Measurements from ENCODE around the gene SLFNL1. TPM values are rescaled to one million over a fixed set of nuclear protein-coding genes. Genes with fewer than 3 reads are reported as not detected.

The SLFNL1 gene
- total RNA-seq, 1 experiment from 2014 or later: 0.11 TPM

- Histone ChIP-seq H4K5ac (ENCODE audit: insufficient read length, low read depth, low read length) (no peak overlapping the region), H3K27me3 (ENCODE audit: insufficient read depth, low read length) (no peaks in the 10 kb centered on the region), H3K9me3 (ENCODE audit: control insufficient read depth, low read depth, low read length) (no peaks in the 10 kb centered on the region), H3K27ac (ENCODE audit: insufficient read length, low read depth, low read length) (no peak overlapping the region), H4K20me1 (ENCODE audit: control insufficient read depth, insufficient read depth, insufficient read length) (no peaks in the 10 kb centered on the region), H2BK5ac (ENCODE audit: insufficient read length, low read length) (no peak overlapping the region), H3K4me1 (ENCODE audit: insufficient read depth, low read length) (peaks cover 6% of the 10 kb centered on the region), H3K23ac (ENCODE audit: insufficient read length, low read depth, low read length) (no peak overlapping the region), H3K4ac (ENCODE audit: low read depth, low read length) (no peak overlapping the region), H2BK20ac (ENCODE audit: low read depth, low read length, poor library complexity, severe bottlenecking) (no peak overlapping the region), H4K91ac (ENCODE audit: insufficient read length, low read depth, low read length) (no peak overlapping the region), H3K14ac (ENCODE audit: insufficient read depth, low read length) (no peak overlapping the region), H3K23me2 (ENCODE audit: insufficient read length, low read depth, low read length, poor library complexity, severe bottlenecking) (peaks cover 7% of the 10 kb centered on the region), H2AFZ (ENCODE audit: low read length) (no peak overlapping the region), H3K18ac (ENCODE audit: insufficient read length, low read depth, low read length) (no peak overlapping the region), H3K79me1 (ENCODE audit: insufficient read depth, low read depth, low read length, poor library complexity, severe bottlenecking) (no peaks in the 10 kb centered on the region), H3K56ac (ENCODE audit: insufficient read length, low read depth, low read length) (no peak overlapping the region), H2AK5ac (ENCODE audit: insufficient read length, low read length) (no peak overlapping the region), H2BK120ac (ENCODE audit: low read depth, low read length, poor library complexity, severe bottlenecking) (no peak overlapping the region), H4K8ac (replicated peaks; ENCODE audit: insufficient read length, low read depth, low read length) (no peak overlapping the region), H2BK12ac (ENCODE audit: insufficient read length, low read depth, low read length) (no peak overlapping the region), H2BK15ac (ENCODE audit: low read depth, low read length) (no peak overlapping the region), H3T11ph (ENCODE audit: low read length) (no peak overlapping the region), H3K9ac (ENCODE audit: extremely low read depth, insufficient read length, low read length) (no peak overlapping the region), H3K79me2 (ENCODE audit: insufficient read depth, low read length) (peaks cover 20% of the 10 kb centered on the region; the same call in 1 of the 2 replicates), H3K4me2 (ENCODE audit: insufficient read depth, insufficient read length, low read length) (no peak overlapping the region)
- Mint-ChIP-seq H3K4me3 (peak overlapping the region; percentile 12 to 79; a peak in 2 of 5 replicates), H3K36me3 (ENCODE audit: insufficient read depth in 1 of 3, low read depth in 3 of 3) (peaks cover 26 to 43% (median 39%) of the 10 kb centered on the region in 3 experiments; a peak in 6 of 7 replicates), H3K27ac (peak overlapping the region in 1 of 3 experiments; percentile 53; a peak in 2 of 7 replicates), H3K9me3 (no peaks in the 10 kb centered on the region), H3K27me3 (ENCODE audit: low read depth) (no peaks in the 10 kb centered on the region), H3K4me1 (peaks cover 18 to 24% of the 10 kb centered on the region in 2 experiments)
- TF ChIP-seq, protein P1, sequence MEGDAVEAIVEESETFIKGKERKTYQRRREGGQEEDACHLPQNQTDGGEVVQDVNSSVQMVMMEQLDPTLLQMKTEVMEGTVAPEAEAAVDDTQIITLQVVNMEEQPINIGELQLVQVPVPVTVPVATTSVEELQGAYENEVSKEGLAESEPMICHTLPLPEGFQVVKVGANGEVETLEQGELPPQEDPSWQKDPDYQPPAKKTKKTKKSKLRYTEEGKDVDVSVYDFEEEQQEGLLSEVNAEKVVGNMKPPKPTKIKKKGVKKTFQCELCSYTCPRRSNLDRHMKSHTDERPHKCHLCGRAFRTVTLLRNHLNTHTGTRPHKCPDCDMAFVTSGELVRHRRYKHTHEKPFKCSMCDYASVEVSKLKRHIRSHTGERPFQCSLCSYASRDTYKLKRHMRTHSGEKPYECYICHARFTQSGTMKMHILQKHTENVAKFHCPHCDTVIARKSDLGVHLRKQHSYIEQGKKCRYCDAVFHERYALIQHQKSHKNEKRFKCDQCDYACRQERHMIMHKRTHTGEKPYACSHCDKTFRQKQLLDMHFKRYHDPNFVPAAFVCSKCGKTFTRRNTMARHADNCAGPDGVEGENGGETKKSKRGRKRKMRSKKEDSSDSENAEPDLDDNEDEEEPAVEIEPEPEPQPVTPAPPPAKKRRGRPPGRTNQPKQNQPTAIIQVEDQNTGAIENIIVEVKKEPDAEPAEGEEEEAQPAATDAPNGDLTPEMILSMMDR (conservative IDR thresholded peaks at IDR 0.05): no peak
- no peak for DNase-seq
- WGBS (ENCODE audit: extremely low coverage, insufficient read length, low lambda C conversion rate): no CpG with 5 or more reads among the region's 14 CpGs
Measured at GRCh38 chr1:40981691-40982448, 39.7 kb downstream of the SLFNL1 start.

Measured in H9 (cell line).